GM23338 (cell line): Measurements from ENCODE around the gene MFN1.

Experiments
- CREB1 ChIP-seq: fragments of 250-450 bp; sonication (Bioruptor Pico); IDR thresholded peaks from 2 replicates; pipeline ENCODE4 v1.5.0; 2020; ENCODE audit warnings: low read depth, mild to moderate bottlenecking, moderate library complexity
- CTCF ChIP-seq, 2 experiments: fragments of 200-600 bp in 1 of 2; sonication (generic) in 1 of 2; conservative IDR thresholded peaks; 2 replicates each; pipeline versions ENCODE4 v1.5.1 to v1.6.1; 2016 to 2017; ENCODE audit warnings: antibody characterized with exemption in 2 of 2, low read depth in 2 of 2, mild to moderate bottlenecking in 2 of 2, moderate library complexity in 1 of 2
- ETS1 ChIP-seq: IDR thresholded peaks from 2 replicates; pipeline ENCODE4 v1.6.1; 2016; ENCODE audit warnings: antibody characterized with exemption
- EZH2 ChIP-seq: fragments of 200-600 bp; sonication (generic); IDR thresholded peaks from one replicate; pipeline ENCODE4 v1.8.0; 2017; ENCODE audit warnings: antibody characterized with exemption, mild to moderate bottlenecking, low read depth; ENCODE audit not compliant: unreplicated experiment
- EZH2phosphoT487 ChIP-seq: fragments of 200-600 bp; sonication (generic); IDR thresholded peaks from one replicate; pipeline ENCODE4 v1.8.1; 2018; ENCODE audit warnings: antibody characterized with exemption; ENCODE audit not compliant: unreplicated experiment
- JUNB ChIP-seq: IDR thresholded peaks from one replicate; pipeline ENCODE4 v1.6.1; 2016; ENCODE audit warnings: antibody characterized with exemption; ENCODE audit not compliant: unreplicated experiment
- POLR2AphosphoS5 ChIP-seq: IDR thresholded peaks from 2 replicates; pipeline ENCODE4 v1.6.1; 2016; ENCODE audit warnings: antibody characterized with exemption, low read depth
- REST ChIP-seq: IDR thresholded peaks from one replicate; pipeline ENCODE4 v1.6.1; 2018; ENCODE audit warnings: antibody characterized with exemption; ENCODE audit not compliant: unreplicated experiment
- STAT1 ChIP-seq: IDR thresholded peaks from one replicate; pipeline ENCODE4 v1.6.1; 2016; ENCODE audit warnings: antibody characterized with exemption; ENCODE audit not compliant: unreplicated experiment
- ZNF114 ChIP-seq: fragments of 250-450 bp; sonication (Bioruptor Pico); IDR thresholded peaks from 2 replicates; pipeline ENCODE4 v1.5.0; 2020; ENCODE audit warnings: mild to moderate bottlenecking, moderate library complexity

GRCh38 chr3:179436517-179436916 lies 89.0 kb downstream of the MFN1 start:
- no peak for TF ChIP-seq CTCF (conservative IDR thresholded peaks at IDR 0.05; ENCODE audit: low read depth in 2 of 2)
- TF ChIP-seq EZH2phosphoT487: no peak
- TF ChIP-seq POLR2AphosphoS5: no peak
- no peak for TF ChIP-seq REST
- TF ChIP-seq JUNB: no peak
- TF ChIP-seq EZH2: no peak
- TF ChIP-seq CREB1 (CRISPR knock-in tag): no peak
- TF ChIP-seq ETS1: no peak
- no peak for TF ChIP-seq STAT1
- TF ChIP-seq ZNF114 (CRISPR knock-in tag): no peak
